Measurements from ENCODE around the gene GYG1. TPM values are rescaled to one million over a fixed set of nuclear protein-coding genes. Genes with fewer than 3 reads are reported as not detected.

Gene GYG1
- total and polyA plus RNA-seq, 4 donors: 9.2 to 16.7 (median 13.4) TPM

DNA sequence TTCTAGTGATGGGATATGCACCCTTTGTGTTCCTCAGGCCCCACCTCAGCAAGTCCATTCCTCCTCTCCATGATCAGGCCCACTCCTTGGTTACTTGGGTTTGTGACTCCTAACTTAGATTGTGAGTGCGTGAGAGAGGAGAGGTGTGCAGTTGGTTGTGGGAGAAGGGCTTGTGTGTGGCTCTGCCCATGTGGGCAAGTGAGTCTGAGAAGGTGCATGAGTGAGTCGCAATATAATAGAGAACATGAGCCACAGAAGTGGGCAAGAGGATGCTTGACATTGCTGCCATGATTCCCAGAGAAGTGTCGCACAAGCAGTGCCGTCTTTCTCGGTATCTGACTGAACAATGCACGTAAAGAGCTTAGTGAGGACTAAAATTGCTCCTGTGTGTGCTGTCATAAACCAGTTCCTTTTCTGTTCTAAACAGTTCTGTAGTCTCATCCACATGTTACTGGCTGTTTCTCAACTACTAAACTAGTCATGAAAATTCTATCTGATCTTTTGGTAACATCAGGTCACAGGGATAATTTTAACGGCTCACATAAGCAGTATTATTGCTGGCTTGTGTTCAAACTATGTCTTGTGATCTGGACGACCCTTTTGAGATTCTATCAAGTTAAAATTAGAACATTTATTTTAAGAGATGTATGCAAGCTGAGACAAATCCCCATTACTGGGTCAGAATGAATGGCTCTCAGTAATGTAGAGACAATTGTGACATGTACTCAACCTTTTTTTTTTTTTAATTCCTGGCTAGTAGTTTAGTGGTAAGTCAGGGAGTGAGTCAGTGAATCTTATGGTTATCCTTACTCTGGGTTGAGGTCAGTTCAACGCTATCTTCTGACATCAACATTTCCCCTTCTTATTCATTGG, 25.6 kb downstream of the GYG1 start:
- Histone ChIP-seq H3K36me3 (ENCODE audit: control insufficient read depth in 4 of 4, insufficient read depth in 3 of 4, low read depth in 1 of 4, low read length in 3 of 4) (peaks cover 2 to 14% (median 9%) of the 10 kb centered on the region in 4 donors), H3K9ac (ENCODE audit: low read depth in 1 of 2, low read length in 2 of 2) (no peak overlapping the region), H3K27ac (ENCODE audit: low read depth in 1 of 2, low read length in 2 of 2) (no peak overlapping the region), H3K9me3 (ENCODE audit: control insufficient read depth in 4 of 4, low read length in 3 of 4) (no peaks in the 10 kb centered on the region), H3K4me1 (ENCODE audit: control insufficient read depth in 4 of 4, insufficient read depth in 4 of 4, low read length in 3 of 4) (no peaks in the 10 kb centered on the region), H3K4me3 (ENCODE audit: low read depth in 1 of 3, low read length in 3 of 3) (no peak overlapping the region), H3K27me3 (ENCODE audit: control insufficient read depth in 4 of 4, insufficient read depth in 4 of 4, low read length in 3 of 4) (no peaks in the 10 kb centered on the region)
- no peak for DNase-seq (ENCODE audit: low spot score)
- 87% methylated on average over 9 of the region's 9 CpGs for WGBS
- TF ChIP-seq RAD21 (IDR thresholded peaks at IDR 0.05) (no peak), NR2F2 (IDR thresholded peaks at IDR 0.05) (no peak), JUND (IDR thresholded peaks at IDR 0.05) (no peak), EGR1 (IDR thresholded peaks at IDR 0.05; ENCODE audit: low read depth in 2 of 2) (no peak), FOXA2 (IDR thresholded peaks at IDR 0.05) (no peak), SP1 (IDR thresholded peaks at IDR 0.05) (no peak), FOXA1 (IDR thresholded peaks at IDR 0.05) (no peak), YY1 (IDR thresholded peaks at IDR 0.05) (no peak)
- TF ChIP-seq, protein P1, sequence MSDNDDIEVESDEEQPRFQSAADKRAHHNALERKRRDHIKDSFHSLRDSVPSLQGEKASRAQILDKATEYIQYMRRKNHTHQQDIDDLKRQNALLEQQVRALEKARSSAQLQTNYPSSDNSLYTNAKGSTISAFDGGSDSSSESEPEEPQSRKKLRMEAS (IDR thresholded peaks at IDR 0.05): no peak
- TF ChIP-seq, protein P2, sequence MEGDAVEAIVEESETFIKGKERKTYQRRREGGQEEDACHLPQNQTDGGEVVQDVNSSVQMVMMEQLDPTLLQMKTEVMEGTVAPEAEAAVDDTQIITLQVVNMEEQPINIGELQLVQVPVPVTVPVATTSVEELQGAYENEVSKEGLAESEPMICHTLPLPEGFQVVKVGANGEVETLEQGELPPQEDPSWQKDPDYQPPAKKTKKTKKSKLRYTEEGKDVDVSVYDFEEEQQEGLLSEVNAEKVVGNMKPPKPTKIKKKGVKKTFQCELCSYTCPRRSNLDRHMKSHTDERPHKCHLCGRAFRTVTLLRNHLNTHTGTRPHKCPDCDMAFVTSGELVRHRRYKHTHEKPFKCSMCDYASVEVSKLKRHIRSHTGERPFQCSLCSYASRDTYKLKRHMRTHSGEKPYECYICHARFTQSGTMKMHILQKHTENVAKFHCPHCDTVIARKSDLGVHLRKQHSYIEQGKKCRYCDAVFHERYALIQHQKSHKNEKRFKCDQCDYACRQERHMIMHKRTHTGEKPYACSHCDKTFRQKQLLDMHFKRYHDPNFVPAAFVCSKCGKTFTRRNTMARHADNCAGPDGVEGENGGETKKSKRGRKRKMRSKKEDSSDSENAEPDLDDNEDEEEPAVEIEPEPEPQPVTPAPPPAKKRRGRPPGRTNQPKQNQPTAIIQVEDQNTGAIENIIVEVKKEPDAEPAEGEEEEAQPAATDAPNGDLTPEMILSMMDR (IDR thresholded peaks at IDR 0.05; ENCODE audit: low read depth, low read length, missing input control): no peak
- TF ChIP-seq, protein P3, sequence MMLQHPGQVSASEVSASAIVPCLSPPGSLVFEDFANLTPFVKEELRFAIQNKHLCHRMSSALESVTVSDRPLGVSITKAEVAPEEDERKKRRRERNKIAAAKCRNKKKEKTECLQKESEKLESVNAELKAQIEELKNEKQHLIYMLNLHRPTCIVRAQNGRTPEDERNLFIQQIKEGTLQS (IDR thresholded peaks at IDR 0.05): no peak
- TF ChIP-seq, protein P4, sequence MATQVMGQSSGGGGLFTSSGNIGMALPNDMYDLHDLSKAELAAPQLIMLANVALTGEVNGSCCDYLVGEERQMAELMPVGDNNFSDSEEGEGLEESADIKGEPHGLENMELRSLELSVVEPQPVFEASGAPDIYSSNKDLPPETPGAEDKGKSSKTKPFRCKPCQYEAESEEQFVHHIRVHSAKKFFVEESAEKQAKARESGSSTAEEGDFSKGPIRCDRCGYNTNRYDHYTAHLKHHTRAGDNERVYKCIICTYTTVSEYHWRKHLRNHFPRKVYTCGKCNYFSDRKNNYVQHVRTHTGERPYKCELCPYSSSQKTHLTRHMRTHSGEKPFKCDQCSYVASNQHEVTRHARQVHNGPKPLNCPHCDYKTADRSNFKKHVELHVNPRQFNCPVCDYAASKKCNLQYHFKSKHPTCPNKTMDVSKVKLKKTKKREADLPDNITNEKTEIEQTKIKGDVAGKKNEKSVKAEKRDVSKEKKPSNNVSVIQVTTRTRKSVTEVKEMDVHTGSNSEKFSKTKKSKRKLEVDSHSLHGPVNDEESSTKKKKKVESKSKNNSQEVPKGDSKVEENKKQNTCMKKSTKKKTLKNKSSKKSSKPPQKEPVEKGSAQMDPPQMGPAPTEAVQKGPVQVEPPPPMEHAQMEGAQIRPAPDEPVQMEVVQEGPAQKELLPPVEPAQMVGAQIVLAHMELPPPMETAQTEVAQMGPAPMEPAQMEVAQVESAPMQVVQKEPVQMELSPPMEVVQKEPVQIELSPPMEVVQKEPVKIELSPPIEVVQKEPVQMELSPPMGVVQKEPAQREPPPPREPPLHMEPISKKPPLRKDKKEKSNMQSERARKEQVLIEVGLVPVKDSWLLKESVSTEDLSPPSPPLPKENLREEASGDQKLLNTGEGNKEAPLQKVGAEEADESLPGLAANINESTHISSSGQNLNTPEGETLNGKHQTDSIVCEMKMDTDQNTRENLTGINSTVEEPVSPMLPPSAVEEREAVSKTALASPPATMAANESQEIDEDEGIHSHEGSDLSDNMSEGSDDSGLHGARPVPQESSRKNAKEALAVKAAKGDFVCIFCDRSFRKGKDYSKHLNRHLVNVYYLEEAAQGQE (IDR thresholded peaks at IDR 0.05): no peak

DNA sequence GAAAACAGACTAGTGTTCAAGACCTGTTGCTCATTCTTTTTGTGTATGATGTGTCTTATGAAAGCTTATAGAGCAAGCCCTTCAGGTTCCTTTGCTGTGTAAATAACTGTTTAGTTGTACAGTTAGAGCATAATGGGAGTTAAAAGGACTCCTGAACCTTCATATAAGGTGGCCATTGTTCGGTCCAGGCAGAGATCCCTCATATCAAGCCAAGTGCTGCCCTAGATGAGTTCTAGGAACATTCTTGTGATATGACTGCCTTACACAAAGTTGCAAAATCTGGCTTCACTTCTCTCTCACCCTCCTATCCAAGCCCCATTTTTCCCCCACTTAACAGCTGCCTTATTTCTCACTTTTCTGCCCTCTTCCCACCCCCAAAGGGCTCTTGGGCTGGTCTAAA, 26.9 kb downstream of the GYG1 start:
- TF ChIP-seq HNF4A (conservative IDR thresholded peaks at IDR 0.05) (no peak), SP1 (IDR thresholded peaks at IDR 0.05) (no peak), JUND (IDR thresholded peaks at IDR 0.05) (no peak), TAF1 (conservative IDR thresholded peaks at IDR 0.05) (no peak), NR2F2 (IDR thresholded peaks at IDR 0.05) (no peak)
- TF ChIP-seq, protein P3 (IDR thresholded peaks at IDR 0.05): no peak
- TF ChIP-seq, protein P5, sequence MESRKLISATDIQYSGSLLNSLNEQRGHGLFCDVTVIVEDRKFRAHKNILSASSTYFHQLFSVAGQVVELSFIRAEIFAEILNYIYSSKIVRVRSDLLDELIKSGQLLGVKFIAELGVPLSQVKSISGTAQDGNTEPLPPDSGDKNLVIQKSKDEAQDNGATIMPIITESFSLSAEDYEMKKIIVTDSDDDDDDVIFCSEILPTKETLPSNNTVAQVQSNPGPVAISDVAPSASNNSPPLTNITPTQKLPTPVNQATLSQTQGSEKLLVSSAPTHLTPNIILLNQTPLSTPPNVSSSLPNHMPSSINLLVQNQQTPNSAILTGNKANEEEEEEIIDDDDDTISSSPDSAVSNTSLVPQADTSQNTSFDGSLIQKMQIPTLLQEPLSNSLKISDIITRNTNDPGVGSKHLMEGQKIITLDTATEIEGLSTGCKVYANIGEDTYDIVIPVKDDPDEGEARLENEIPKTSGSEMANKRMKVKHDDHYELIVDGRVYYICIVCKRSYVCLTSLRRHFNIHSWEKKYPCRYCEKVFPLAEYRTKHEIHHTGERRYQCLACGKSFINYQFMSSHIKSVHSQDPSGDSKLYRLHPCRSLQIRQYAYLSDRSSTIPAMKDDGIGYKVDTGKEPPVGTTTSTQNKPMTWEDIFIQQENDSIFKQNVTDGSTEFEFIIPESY (IDR thresholded peaks at IDR 0.05): no peak
- TF ChIP-seq, protein P1 (IDR thresholded peaks at IDR 0.05): no peak
- TF ChIP-seq, protein P2 (IDR thresholded peaks at IDR 0.05; ENCODE audit: low read depth, low read length, missing input control): no peak
- Histone ChIP-seq H3K4me1 (ENCODE audit: control insufficient read depth in 4 of 4, insufficient read depth in 4 of 4, low read length in 3 of 4) (no peaks in the 10 kb centered on the region), H3K9me3 (ENCODE audit: control insufficient read depth in 4 of 4, low read length in 3 of 4) (no peaks in the 10 kb centered on the region), H3K9ac (ENCODE audit: low read depth in 1 of 2, low read length in 2 of 2) (no peak overlapping the region), H3K4me3 (ENCODE audit: low read depth in 1 of 3, low read length in 3 of 3) (no peak overlapping the region), H3K36me3 (ENCODE audit: control insufficient read depth in 4 of 4, insufficient read depth in 3 of 4, low read depth in 1 of 4, low read length in 3 of 4) (peaks cover 2 to 18% (median 9%) of the 10 kb centered on the region in 4 donors), H3K27me3 (ENCODE audit: control insufficient read depth in 4 of 4, insufficient read depth in 4 of 4, low read length in 3 of 4) (no peaks in the 10 kb centered on the region), H3K27ac (ENCODE audit: low read depth in 1 of 2, low read length in 2 of 2) (no peak overlapping the region)
- DNase-seq (ENCODE audit: low spot score): no peak
- WGBS: 66% methylated on average over 1 of the region's 1 CpG

Measured in liver (tissue), 9 donors.